Prostate gland (tissue), 2 donors: ENCODE results near the gene FAM168A. TPM values are rescaled to one million over a fixed set of nuclear protein-coding genes. Genes with fewer than 3 reads are reported as not detected.
A peak's percentile ranks its signal among the peaks of the same experiment; 100 is the strongest.
"Not testable (repeated sequence)": the region's sequence is repeated elsewhere in the genome, so short reads cannot be mapped to it uniquely, and the experiment has no call there.

Source experiments
- DNase-seq: peaks from one replicate; pipeline ENCODE4 v3.0.0-alpha.2; 2019; ENCODE audit warnings: low spot score
- H3K27ac ChIP-seq, 2 donors: fragments of 200-600 bp; sonication (generic); 2 replicates each; pipeline ENCODE4 v1.5.1; 2017 to 2019
- H3K27me3 ChIP-seq: fragments of 200-600 bp; sonication (generic); replicated peaks from 2 replicates; pipeline ENCODE4 v1.5.1; 2019; ENCODE audit not compliant: insufficient read depth
- H3K36me3 ChIP-seq, 2 donors: fragments of 200-600 bp; sonication (generic); 1 replicate in 1 of 2; 2 replicates in 1 of 2; pipeline versions ENCODE4 v1.5.1 to v1.8.1; 2017 to 2019
- H3K4me1 ChIP-seq: fragments of 200-600 bp; sonication (generic); replicated peaks from 2 replicates; pipeline ENCODE4 v1.5.1; 2019
- H3K4me3 ChIP-seq, 2 donors: fragments of 200-600 bp; sonication (generic); 2 replicates each; pipeline ENCODE4 v1.5.1; 2017 to 2019
- H3K9me3 ChIP-seq: fragments of 200-600 bp; sonication (generic); 2 replicates; pipeline ENCODE4 v1.5.1; 2017
- POLR2A ChIP-seq: fragments of 450-650 bp; IDR thresholded peaks from one replicate; pipeline ENCODE4 v1.6.1; 2016; ENCODE audit warnings: antibody characterized with exemption, mild to moderate bottlenecking
- POLR2AphosphoS5 ChIP-seq: sonication (generic); formaldehyde crosslinking; IDR thresholded peaks from one replicate; pipeline ENCODE4 v1.6.1; 2017; ENCODE audit warnings: antibody characterized with exemption
- WGBS: methylation state at CpG from one replicate; pipeline ENCODE4 v1.1.5; 2018; 5-methylcytosine and 5-hydroxymethylcytosine counted together
- intact Hi-C: fragments of 100-400 bp; cut with DNase I; formaldehyde crosslinking; loops from one replicate; pipeline ENCODE4 v1.14.2; 2022
- total RNA-seq, 2 donors: library from RNA; depleted of rRNA; stranded (reverse); fragments of >200 nt; gene quantifications; one replicate each; pipeline ENCODE4 v1.1.0, GENCODE V29; 2016
- TF ChIP-seq, protein P1 (sequence below), 4 experiments: fragments of 200-600 bp in 2 of 4; fragments of 450-650 bp in 2 of 4; sonication (generic) in 2 of 4; IDR thresholded peaks; 1 replicate in 3 of 4; 2 replicates in 1 of 4; pipeline ENCODE4 v1.5.1; 2016 to 2019; ENCODE audit warnings: antibody characterized with exemption in 4 of 4, mild to moderate bottlenecking in 2 of 4, moderate library complexity in 2 of 4

The FAM168A gene
- total RNA-seq, 2 donors from 2014 or later = 27.3 to 38.3 TPM

DNA sequence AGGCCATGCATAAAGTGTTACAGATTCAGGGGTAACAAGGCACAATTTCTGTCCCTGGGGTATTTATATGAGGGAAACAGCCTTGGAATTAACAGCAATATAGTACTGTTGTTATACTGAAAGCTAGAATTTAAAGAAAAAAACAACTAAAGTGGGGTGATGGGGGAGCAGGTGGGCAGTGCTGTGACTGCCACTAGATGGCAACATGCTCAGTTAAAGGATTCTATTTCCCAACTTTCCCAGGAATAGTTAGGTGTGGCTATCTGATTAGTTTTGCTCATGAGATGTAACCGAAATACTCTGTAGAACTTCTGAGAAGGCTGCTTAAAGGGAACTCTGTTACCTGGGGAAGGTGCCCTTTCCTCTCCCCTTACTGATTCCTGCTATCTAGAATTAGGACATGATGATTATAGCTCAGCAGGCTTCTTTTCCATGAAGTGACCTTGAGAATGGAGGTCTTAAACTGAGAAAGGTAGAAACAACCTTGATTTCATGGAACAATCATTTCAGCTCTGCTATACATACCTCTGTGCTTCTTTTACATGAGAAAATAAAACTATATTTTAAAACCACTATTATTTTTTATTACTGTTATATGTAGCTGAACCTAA is 119.1 kb downstream of the FAM168A start:
- H3K27ac ChIP-seq = no peak overlapping the region
- intact Hi-C loops = no loop called here
- no peaks in the 10 kb centered on the region for H3K4me1 ChIP-seq
- H3K4me3 ChIP-seq = no peak overlapping the region
- TF ChIP-seq, protein P1, sequence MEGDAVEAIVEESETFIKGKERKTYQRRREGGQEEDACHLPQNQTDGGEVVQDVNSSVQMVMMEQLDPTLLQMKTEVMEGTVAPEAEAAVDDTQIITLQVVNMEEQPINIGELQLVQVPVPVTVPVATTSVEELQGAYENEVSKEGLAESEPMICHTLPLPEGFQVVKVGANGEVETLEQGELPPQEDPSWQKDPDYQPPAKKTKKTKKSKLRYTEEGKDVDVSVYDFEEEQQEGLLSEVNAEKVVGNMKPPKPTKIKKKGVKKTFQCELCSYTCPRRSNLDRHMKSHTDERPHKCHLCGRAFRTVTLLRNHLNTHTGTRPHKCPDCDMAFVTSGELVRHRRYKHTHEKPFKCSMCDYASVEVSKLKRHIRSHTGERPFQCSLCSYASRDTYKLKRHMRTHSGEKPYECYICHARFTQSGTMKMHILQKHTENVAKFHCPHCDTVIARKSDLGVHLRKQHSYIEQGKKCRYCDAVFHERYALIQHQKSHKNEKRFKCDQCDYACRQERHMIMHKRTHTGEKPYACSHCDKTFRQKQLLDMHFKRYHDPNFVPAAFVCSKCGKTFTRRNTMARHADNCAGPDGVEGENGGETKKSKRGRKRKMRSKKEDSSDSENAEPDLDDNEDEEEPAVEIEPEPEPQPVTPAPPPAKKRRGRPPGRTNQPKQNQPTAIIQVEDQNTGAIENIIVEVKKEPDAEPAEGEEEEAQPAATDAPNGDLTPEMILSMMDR (IDR thresholded peaks at IDR 0.05) = peak in 3 of 4 experiments; percentile 21 to 43 (median 24)
- no peak for TF ChIP-seq POLR2AphosphoS5
- no peaks in the 10 kb centered on the region for H3K9me3 ChIP-seq
- 77% methylated on average over 1 of the region's 1 CpG for WGBS
- DNase-seq = no peak
- H3K36me3 ChIP-seq = no peaks in the 10 kb centered on the region
- H3K27me3 ChIP-seq = no peaks in the 10 kb centered on the region

DNA sequence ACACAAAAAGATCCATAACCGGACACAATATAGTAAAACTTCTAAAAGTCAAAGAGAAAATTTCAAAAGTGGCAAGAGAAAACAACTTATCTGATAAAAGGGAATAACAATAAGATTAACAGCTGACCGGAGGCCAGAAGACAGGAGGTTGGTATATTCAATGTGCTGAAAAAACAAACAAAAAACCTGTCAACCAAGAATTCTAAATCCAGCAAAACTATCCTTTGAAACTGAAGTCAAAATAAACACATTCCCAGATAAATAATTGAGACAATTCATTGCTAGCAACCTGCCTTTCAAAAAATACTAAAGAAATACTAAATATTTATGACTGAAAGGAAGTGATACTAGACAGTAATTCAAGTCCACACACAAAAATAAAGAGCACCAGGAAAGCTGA is 120.4 kb downstream of the FAM168A start:
- no peak overlapping the region for H3K4me3 ChIP-seq
- 90% methylated on average over 2 of the region's 2 CpGs for WGBS
- no peak for DNase-seq

DNA sequence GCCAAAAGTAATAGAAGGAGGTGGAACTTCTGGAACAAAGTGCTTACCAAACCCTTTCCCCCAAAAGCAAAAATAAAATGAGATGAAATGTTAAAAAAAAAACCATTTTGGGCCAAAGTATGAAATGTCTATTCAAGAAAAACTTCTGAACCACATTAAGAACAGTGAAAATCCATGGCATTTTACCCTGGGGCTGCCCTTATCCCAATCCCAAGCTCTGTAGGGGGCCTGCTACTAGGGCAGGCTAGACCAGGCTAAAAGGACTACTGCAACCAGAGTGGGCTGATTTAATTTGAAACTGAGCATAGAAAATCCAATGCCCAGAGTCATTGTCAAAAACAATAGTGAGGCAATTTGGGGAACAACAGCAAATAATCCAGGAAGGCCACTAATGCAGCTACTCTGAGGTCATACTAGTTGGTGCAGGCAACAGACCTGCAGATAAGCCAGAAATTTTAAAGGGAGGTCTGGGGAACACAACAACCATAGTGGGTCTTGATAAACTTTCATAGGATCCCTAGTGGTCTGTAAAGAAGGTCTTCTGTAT is 122.3 kb downstream of the FAM168A start:
- no peaks in the 10 kb centered on the region for H3K9me3 ChIP-seq
- no peak overlapping the region for H3K4me3 ChIP-seq
- TF ChIP-seq, protein P1 (IDR thresholded peaks at IDR 0.05) = no peak
- TF ChIP-seq POLR2AphosphoS5 = no peak
- no peak for TF ChIP-seq POLR2A
- no peak overlapping the region for H3K27ac ChIP-seq
- H3K36me3 ChIP-seq = no peaks in the 10 kb centered on the region
- H3K27me3 ChIP-seq = no peaks in the 10 kb centered on the region
- intact Hi-C loops = no loop called here
- no peaks in the 10 kb centered on the region for H3K4me1 ChIP-seq
- DNase-seq = no peak

More for the DNA sequence above, 120.4 kb downstream of the FAM168A start:
- Histone ChIP-seq H3K27me3 (no peaks in the 10 kb centered on the region), H3K27ac (no peak overlapping the region), H3K36me3 (no peaks in the 10 kb centered on the region), H3K9me3 (no peaks in the 10 kb centered on the region), H3K4me1 (no peaks in the 10 kb centered on the region)
- TF ChIP-seq POLR2AphosphoS5 (no peak), POLR2A (no peak)
- TF ChIP-seq, protein P1 (IDR thresholded peaks at IDR 0.05) = no peak
- intact Hi-C loops = no loop called here

DNA sequence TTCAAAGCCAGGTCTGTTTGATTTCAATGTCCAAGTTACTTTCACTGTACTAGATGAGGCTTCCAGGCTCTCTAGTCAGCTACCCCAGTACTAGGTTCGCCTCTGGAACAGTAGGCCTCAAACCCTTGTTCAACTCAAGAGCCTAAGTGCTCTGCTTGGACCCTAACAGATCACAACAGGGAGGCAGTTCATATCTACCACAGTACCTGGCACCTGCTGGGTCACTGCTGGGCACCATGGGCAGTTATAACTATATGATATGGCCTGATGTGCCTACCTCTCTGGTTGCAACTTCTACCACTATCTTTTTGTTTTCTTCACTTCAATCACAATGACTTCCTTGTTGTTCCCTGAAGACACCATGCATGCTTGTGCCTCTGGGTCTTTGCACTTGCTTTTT is 124.7 kb downstream of the FAM168A start:
- no peaks in the 10 kb centered on the region for H3K27me3 ChIP-seq
- DNase-seq = no peak
- H3K27ac ChIP-seq = no peak overlapping the region
- H3K4me1 ChIP-seq = no peaks in the 10 kb centered on the region
- WGBS = 90% methylated on average over 1 of the region's 1 CpG
- H3K36me3 ChIP-seq = no peaks in the 10 kb centered on the region
- no peaks in the 10 kb centered on the region for H3K9me3 ChIP-seq
- no peak overlapping the region for H3K4me3 ChIP-seq
- TF ChIP-seq POLR2A (no peak), POLR2AphosphoS5 (no peak)
- TF ChIP-seq, protein P1 (IDR thresholded peaks at IDR 0.05) = no peak
- intact Hi-C loops = no loop called here

DNA sequence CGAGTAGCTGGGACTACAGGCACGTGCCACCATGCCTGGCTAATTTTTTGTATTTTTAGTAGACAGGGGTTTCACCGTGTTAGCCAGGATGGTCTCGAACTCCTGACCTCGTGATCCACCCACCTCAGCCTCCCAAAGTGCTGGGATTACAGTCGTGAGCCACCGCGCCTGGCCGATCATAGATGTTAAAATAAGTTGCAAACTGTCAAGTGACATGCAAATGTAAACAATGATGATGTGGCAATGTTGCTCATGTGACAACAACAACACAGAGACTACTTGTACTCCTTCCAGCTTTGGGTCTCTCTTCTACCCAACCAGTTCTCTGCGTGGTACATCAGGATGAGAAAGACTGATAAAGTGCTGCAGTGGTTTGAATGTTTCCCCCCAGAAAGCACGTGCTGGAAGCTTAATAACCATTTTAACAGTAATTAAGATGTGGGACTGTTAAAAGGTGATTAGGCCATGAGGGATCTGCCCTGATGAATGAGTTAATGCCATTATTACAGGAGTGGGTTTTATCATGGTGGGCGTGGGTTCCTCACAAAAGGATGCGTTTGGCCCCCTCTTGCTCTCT is 127.8 kb downstream of the FAM168A start:
- H3K36me3 ChIP-seq, intact Hi-C loops, H3K9me3 ChIP-seq, H3K27me3 ChIP-seq, H3K4me3 ChIP-seq, DNase-seq, H3K4me1 ChIP-seq: not testable (repeated sequence)
- 92% methylated on average over 13 of the region's 13 CpGs for WGBS
- H3K27ac ChIP-seq = peak overlapping the region; percentile 21 to 33
